ENCODE results near the gene SUN3. TPM values are rescaled to one million over a fixed set of nuclear protein-coding genes. Genes with fewer than 3 reads are reported as not detected.

The SUN3 gene
- total and polyA plus RNA-seq, 9 of the 15 experiments (the other 6 are each of a cell fraction or from before 2014, with no cell fraction given), result 0.04 to 0.06 TPM; not detected in 7

- TF ChIP-seq CTCFL (IDR thresholded peaks at IDR 0.05; ENCODE audit: borderline replicate concordance, insufficient read depth, low read depth, low read length, poor library complexity, severe bottlenecking) (peak; percentile 26), L3MBTL2 (IDR thresholded peaks at IDR 0.05) (peak; percentile 57), EHMT2 (IDR thresholded peaks at IDR 0.05) (no peak)
Observed at GRCh38 chr7:48009257-48009656, 19.6 kb downstream of the SUN3 start (continued).

- Histone ChIP-seq H3K4me2 (ENCODE audit: insufficient read depth, low read length) (no peak overlapping the region), H3K4me1 (replicated peaks in 1 of 2; ENCODE audit: control insufficient read depth in 2 of 2, insufficient read depth in 2 of 2, low read length in 2 of 2) (no peaks in the 10 kb centered on the region), H3K79me2 (ENCODE audit: control insufficient read depth, insufficient read depth, low read length) (no peaks in the 10 kb centered on the region), H3K27ac (ENCODE audit: extremely low read depth, low read depth, low read length) (no peak overlapping the region), H3K9ac (ENCODE audit: insufficient read depth in 1 of 2, low read depth in 2 of 2, low read length in 2 of 2) (no peak overlapping the region), H3K36me3 (ENCODE audit: control insufficient read depth, insufficient read depth, low read length) (no peaks in the 10 kb centered on the region), H3K9me1 (ENCODE audit: control insufficient read depth, insufficient read depth, low read length) (no peaks in the 10 kb centered on the region), H3K9me3 (replicated peaks; ENCODE audit: control insufficient read depth, insufficient read depth, low read depth, low read length) (no peaks in the 10 kb centered on the region), H3K27me3 (ENCODE audit: control insufficient read depth in 2 of 2, insufficient read depth in 2 of 2, low read length in 2 of 2) (peaks cover 6 to 17% of the 10 kb centered on the region in 2 experiments; a peak in 3 of 5 replicates), H2AFZ (ENCODE audit: low read depth, low read length) (no peak overlapping the region), H3K4me3 (no peak overlapping the region), H4K20me1 (replicated peaks; ENCODE audit: control insufficient read depth, insufficient read depth, low read length) (no peaks in the 10 kb centered on the region; the same call in 1 of the 2 replicates)
- no peak for FAIRE-seq
- ChIA-PET CTCF (ENCODE audit: low intra/inter-chr PET ratio) (no interaction called here), POLR2A (no interaction called here)
- no TSS peak for BruUV-seq (replicated peaks)
- intact Hi-C loops (cut with micrococcal nuclease) (no loop called here), in situ Hi-C loops (cut with MboI) (no loop called here)
- no peak for DNase-seq (ENCODE audit: extremely low read depth in 1 of 4, low spot score in 3 of 4)
- no peak for ATAC-seq
- WGBS (ENCODE audit: insufficient coverage, low coverage, missing lambda C conversion rate), result 2% methylated on average over 6 of the region's 6 CpGs
- TF ChIP-seq ZNF57 (CRISPR knock-in tag; IDR thresholded peaks at IDR 0.05), result no peak
- no peak for TF ChIP-seq ZFP91 (CRISPR knock-in tag; IDR thresholded peaks at IDR 0.05)
- TF ChIP-seq TRIM28 (IDR thresholded peaks at IDR 0.05), result no peak
- TF ChIP-seq ZNF253 (CRISPR knock-in tag; conservative IDR thresholded peaks at IDR 0.05), result no peak
- TF ChIP-seq MAFG (tag; conservative IDR thresholded peaks at IDR 0.05), result no peak
- TF ChIP-seq ZNF24 (IDR thresholded peaks at IDR 0.05), result no peak
- no peak for TF ChIP-seq GTF3C2 (IDR thresholded peaks at IDR 0.05; ENCODE audit: borderline replicate concordance, extremely low read depth, insufficient read length)
- TF ChIP-seq ARNT (IDR thresholded peaks at IDR 0.05), result no peak
- TF ChIP-seq MXI1 (IDR thresholded peaks at IDR 0.05; ENCODE audit: low read depth, low read length), result no peak
- no peak for TF ChIP-seq ID3 (CRISPR knock-in tag; IDR thresholded peaks at IDR 0.05)
- TF ChIP-seq ID3 (tag; IDR thresholded peaks at IDR 0.05), result no peak
- TF ChIP-seq ZNF224 (CRISPR knock-in tag; IDR thresholded peaks at IDR 0.05), result no peak
- no peak for TF ChIP-seq IFI16 (CRISPR knock-in tag; IDR thresholded peaks at IDR 0.05)
Observed at GRCh38 chr7:48006866-48007265, 22.0 kb downstream of the SUN3 start.
